ENCODE measurements around the gene ABCB1.

DNA sequence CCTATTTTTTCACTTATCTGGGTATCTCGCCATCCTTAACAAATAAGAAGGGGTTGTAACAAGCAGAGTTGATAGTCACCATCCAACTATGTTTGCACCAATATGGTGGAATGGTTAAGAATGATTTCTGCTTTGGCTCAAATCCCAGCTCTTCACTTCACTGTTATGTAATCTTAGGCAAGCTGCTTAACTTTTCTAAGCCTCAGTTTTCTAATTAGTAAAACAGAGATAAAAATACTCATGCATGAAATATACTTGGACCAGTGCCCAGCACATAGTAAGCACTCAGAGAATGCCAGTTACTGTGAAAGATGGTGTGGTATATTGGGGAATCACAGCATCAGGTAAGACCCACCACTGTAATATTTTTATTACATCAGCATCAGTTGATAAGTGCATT is 33.6 kb downstream of the ABCB1 start:
- TF ChIP-seq, protein P1, sequence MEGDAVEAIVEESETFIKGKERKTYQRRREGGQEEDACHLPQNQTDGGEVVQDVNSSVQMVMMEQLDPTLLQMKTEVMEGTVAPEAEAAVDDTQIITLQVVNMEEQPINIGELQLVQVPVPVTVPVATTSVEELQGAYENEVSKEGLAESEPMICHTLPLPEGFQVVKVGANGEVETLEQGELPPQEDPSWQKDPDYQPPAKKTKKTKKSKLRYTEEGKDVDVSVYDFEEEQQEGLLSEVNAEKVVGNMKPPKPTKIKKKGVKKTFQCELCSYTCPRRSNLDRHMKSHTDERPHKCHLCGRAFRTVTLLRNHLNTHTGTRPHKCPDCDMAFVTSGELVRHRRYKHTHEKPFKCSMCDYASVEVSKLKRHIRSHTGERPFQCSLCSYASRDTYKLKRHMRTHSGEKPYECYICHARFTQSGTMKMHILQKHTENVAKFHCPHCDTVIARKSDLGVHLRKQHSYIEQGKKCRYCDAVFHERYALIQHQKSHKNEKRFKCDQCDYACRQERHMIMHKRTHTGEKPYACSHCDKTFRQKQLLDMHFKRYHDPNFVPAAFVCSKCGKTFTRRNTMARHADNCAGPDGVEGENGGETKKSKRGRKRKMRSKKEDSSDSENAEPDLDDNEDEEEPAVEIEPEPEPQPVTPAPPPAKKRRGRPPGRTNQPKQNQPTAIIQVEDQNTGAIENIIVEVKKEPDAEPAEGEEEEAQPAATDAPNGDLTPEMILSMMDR (conservative IDR thresholded peaks at IDR 0.05) = no peak
- TF ChIP-seq ZFX (IDR thresholded peaks at IDR 0.05) = no peak

Measured in C4-2B (cell line).